MM.1S (cell line): ENCODE results near the gene ZNF575.

ENCODE experiments used
- CTCF ChIP-seq: fragments of 300-600 bp; sonication (generic); IDR thresholded peaks from 2 replicates; pipeline ENCODE4 v1.5.1; 2016; ENCODE audit warnings: antibody characterized with exemption, low read length, mixed read lengths
- EZH2 ChIP-seq: fragments of 300-600 bp; sonication (generic); optimal IDR thresholded peaks from 2 replicates; pipeline ENCODE3; 2017; ENCODE audit warnings: low read depth, mild to moderate bottlenecking, antibody characterized with exemption, low read length, mixed read lengths

GRCh38 chr19:43574424-43575155 lies 41.6 kb downstream of the ZNF575 start:
- TF ChIP-seq CTCF (no peak), EZH2 (no peak)
